SKM-1 (cell line): ENCODE measurements around the gene C1orf50.

ENCODE experiments used
- DNase-seq: peaks from one replicate; lab custom pipeline; 2025; ENCODE audit not compliant: unreplicated experiment; lab: John Stamatoyannopoulos, UW

Gene C1orf50

DNA sequence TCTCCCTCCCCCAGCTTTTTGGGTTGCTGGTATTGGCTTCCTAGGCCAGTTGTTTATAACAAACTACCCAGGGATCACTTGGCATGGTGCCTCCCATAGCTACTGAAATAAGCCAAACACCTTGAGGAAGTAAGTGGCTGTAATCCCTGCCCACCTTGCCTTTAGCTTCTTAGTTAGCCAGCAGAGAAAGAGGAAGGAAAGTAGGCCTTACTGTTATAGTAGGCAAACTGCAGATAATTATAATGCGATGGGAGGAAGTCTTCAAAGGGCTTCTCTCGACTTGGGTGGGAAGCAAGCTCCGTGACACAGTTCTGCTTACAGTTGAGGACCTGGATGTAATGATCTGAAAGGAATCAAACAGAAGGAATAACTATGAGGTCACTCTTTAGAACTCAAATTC lies 8.4 kb upstream of the C1orf50 start:
- peak; percentile 17 for DNase-seq

DNA sequence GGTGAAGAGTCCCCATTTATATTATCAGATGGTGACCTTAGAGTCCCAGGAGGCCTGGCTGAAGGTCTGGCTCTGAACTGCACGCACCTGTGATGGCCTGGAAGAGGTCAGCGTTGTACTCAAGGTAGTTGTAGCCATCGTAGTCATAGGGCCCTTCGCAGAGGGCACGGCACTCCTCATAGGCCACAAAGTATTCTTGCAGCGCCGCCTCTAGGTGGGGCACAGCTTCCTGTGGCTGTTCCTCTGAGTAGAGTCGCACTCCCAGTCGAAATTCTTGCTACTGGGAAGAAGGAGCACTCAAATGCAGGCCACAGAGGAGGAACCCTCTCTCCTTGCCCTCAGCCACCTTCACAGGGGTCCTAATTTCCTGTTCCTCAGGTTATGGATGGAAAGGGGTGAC lies 7.9 kb upstream of the C1orf50 start:
- DNase-seq = no peak

DNA sequence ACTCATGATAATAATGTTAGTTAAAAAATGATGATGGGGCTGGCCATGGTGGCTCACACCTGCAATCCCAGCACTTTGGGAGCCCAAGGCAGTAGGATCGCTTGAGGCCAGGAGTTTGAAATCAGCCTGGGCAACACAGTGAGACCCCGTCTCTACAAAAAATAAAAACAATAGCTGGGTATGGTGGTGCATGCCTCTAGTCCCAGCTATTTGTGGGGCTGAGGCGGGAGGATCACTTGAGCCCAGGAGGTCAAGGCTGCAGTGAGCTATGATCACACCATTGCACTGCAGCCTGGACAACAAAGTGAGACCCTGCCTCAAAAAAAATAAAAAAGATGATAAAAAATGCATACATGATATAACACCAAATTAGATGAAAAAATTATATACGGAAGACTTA lies 5.5 kb upstream of the C1orf50 start:
- DNase-seq = no peak

DNA sequence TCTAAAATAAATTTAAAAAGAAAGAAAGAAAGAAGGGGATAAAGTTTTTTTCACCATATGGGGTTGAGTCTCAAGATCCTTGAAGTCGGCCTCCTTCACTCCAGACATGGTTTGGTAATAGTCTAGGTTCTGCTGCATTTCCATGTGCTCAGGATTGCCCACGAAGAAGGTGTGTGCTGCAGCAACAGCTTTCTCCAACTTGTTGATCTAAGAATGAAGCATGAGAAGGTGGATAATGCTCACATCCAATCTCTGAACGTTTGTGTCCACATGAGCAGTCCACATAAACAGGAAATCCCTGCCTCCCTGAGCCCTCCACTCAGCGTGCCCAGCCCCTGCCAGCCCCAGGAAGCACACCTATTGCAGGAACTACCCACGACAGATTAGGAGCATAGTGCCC lies 4.8 kb upstream of the C1orf50 start:
- no peak for DNase-seq

DNA sequence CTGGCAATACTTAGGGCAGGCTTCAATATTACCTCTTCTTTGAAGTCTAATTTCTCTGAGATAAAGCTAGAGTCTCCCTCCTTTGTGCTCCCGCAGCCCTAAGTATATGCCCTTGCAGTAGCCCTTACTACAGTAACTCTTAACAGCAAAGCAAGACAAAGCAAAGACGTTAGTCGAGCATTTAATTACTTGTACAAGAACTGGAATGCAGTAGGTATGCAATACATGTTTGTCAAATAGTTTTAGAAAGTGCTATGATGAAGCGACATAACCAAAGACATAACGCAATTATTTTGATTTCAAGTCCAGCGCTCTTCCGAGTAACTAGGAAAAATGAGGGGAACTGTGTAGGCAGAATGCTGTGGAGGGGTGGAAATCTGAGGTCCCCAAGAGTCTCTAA lies 1.8 kb upstream of the C1orf50 start:
- no peak for DNase-seq

DNA sequence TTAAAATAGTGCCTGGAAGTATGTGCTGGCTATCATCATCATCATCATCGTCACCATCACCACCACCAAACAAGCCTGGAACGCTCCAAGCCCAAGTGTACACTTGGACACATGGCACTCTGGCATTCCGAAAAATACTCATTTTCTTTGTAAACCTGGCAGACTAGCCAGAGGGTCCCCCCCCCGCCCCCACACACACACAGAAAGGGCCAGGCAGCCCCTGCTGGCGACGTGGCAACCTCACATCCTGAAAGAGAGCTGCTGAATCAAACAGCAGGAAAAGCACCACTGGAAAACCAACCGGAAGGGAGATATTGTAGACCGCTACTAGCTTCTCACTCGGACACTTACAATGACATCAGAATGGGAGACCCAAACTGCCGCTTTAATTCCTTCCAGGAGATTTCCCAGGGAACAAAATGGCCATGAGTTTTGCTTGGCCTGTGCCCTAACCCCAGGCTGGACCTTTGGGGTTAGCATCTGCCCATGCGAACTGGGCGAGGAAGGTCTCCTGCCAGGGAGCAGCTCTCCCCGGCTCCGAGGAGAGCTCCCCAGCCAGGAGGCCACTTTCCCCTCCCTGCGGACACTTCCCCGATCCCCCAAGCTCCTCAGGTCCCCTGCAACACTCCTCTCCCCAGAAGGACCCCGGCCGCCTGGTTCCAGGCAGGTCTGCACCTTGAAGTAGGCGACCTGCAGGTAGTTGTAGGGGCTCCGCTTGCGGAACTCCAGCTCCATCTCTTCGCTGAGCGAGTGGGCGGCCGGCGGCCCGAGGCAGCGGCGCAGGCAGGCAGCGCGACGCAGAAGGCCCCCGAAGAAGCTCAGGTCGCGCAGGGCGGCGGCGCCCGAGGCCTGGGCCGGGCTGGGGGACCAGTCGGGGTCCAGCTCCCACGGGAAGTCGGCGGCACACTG lies 963 bp upstream of the C1orf50 start:
- DNase-seq = peak; percentile 12

DNA sequence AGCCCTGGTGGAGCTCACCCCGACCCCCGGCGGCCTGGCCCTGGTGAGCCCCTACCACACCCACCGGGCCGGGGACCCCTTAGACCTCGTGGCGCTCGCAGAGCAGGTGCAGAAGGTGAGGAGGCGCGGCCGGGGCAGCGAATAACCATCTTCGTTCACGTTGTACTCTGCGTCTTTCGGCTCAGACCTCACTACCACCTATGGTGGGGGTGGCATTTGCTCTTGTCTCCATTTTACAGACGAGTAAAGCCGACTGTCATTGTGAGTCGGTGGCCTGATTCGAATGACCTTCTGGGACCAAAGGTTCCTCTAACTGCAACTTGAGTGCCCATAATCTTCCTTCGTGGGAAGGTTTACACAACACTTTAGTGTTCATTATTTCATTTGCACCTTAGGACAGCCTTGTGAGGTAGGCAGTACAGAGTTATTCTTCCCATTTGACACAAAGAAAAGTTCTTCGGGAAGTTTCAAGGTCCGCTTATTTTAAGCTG lies 506 bp downstream of the C1orf50 start:
- no peak for DNase-seq

DNA sequence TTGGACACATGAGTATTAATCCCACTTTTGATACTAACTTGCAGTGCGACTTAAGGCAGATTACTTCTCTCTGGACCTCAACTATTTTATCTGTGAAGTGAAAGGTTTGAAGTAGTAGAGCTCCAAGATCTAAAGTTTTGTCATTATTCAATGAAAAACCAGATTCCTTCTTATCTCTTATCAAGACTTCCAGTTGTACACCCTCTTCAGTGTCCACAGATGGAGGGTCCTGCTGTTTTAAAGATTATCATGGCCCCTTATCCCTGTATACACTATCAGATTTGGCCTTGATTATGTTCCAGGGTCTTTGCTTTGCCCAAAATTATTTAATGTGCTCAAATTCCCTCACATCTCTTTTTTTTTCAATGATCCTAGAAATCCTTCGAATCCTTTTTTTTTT lies 1.1 kb downstream of the C1orf50 start:
- no peak for DNase-seq

DNA sequence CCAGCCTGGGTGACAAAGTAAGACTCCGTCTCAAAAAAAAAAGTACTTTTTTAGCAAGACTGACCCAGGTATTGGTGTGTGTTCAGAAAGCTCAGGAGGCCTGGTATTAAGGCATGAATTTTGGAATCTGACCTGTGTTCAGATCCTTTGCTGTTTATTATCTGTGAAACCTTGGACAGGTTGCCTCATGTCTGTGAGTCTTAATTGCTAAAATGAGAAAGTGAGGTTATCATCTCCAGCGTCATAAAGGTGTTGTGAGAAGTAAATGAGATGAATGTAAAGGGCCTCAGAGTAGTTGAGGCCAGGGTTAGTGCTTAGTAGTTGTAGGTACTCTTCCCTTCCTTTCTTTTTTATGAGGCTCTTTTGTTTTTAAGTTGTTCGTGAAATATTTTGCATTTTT lies 2.8 kb downstream of the C1orf50 start:
- DNase-seq = no peak

DNA sequence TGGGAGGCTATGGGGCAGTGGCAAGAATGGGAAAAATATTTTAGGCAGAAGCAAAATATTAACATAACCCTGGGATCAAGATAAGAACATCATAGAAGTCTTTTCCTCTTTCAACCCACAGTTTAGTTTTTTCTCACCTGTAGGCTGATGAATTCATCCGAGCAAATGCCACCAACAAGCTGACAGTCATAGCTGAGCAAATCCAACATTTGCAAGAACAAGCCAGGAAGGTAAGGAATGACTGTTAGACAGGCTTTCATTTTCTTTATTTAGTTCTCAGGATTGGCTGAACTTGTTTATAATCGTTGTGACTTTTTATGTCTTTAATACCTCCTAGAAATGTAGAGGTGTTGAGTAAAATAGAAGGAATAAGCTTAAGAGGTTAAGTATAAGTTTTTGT lies 6.4 kb downstream of the C1orf50 start:
- no peak for DNase-seq

DNA sequence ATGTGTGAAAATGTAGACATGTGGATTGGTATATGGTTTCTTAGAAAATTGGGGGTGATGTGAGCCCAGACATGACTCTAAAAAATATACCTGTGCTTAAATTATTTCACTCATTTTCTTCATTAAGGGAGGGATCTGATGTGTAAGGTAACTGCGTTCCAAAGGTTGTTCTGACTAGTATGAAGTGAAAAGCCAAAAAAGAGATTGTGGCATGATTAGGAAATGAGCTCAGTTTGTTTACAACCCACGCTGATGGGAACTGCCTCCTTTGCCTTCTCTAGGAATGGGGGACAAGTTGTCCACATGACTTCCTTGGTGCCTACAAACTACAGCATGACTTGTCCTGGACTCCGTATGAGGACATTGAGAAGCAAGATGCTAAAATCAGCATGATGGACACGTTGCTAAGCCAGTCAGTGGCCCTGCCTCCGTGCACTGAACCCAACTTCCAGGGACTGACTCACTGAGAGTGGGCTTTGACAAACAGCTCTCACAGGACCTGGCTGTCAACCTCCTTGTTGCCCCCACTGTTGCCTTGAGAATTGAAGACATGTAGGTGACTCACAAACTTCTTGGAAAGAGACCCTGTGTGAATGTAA lies 8.0 kb downstream of the C1orf50 start:
- DNase-seq = no peak

DNA sequence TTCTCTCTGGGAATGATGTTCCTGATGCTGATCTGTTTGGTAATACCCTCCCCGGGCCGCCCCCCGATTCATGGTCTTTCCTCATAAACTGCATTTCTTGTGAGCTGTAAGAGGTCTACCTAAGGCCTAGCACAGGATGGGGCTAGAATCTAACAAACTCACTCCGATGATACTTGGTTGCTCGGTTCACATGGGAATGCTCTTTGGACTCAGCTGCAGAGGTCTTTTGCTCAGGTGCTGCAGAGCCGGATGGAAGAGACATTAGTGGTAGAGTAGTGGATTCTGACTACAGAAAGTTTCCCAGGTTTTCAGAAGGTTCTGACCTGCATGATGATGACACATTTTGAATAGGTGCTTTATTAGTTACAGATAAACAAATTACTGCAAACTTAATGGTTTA lies 9.5 kb downstream of the C1orf50 start:
- DNase-seq = no peak

DNA sequence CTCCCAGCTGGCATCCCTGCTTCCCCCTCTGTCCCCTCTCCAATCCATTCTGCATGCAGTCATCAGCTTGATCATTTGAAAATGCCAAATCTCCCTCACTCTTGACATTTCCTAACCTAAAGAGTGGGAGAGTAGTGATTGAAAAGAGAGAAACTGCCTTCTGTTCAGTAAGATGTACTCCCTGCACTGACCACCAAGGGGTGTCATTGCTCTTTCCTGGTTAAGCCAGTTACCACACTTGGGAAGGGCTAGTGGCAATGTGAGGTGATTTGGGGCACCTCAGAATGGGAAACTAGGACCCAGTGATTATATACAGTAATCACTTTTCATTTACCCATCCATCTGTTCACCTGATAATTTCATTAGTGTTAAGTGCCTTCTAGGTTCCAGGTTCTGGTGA lies 10.8 kb downstream of the C1orf50 start:
- DNase-seq = peak; percentile 40

DNA sequence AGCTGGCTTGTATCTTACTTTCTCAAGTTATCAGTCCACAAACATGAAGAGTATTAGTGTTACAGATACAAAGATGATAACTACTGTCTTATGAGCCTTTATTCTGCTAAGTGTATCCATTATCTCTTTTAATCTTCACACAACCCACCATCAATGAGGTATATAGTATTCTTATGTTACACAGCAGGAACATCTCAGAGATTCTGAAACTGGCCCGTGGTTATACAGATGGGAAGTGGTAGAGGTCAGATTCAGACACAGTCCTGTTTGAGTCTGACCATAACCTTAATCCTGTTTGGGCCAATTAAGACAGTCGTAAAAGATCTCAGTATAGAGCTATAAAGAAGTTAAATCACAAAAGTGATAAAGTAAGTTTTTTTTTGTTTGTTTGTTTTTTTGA lies 12.7 kb downstream of the C1orf50 start:
- DNase-seq = no peak

DNA sequence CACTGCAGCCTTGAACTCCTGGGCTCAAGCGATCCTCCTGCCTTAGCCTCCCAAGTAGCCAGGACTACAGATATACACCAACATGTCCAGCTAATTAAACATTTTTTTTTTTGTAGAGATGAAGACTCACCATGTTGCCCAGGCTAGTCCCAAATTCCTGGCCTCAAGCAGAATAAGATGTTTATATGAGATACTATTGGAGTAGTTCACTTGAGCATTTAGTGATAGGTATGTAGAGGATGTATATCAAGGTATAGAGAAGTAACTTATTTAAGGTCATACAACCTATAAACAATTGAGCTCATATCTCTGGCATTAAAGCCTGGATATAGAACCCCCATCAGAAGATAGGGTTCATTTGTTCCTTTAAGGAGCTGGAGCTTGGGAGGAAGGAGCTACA lies 13.1 kb downstream of the C1orf50 start:
- no peak for DNase-seq

DNA sequence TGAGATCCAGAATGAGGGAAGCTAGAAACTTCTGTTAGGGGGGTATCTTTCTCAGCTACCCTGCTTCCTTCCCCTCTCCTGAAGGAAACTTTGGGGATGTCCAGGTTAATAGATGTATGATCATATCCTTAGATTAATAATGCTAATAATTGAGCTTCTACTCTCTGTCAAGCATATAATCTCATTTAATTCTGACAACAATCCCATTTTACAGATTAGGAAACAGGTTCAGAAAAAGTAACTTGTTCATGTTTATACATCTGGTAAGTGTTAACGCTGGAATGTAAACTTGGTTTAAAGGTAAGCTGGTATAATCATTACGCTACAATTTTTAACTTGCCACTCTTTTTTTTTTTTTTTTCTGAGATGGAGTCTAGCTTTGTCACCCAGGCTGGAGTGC lies 16.0 kb downstream of the C1orf50 start:
- DNase-seq = no peak

DNA sequence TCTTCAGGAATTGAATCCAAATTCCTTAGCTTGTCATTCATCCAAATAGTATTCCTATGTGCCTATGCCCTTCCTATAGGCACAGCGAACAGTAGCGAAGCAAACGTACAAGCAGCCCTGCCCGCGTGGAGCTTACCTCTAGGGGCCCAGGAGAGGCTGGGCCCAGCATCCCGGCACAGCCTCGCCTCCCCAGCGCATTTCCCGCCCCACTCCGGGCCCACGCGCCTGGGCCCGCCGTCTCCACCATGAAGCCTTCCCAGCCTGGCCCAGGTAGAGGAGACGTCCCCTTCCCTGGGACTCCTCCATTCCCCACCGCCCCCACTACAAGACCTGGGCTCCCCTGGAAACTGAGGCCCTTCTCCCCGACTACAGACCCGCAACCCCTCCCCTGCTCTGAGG lies 17.5 kb downstream of the C1orf50 start:
- DNase-seq = no peak

DNA sequence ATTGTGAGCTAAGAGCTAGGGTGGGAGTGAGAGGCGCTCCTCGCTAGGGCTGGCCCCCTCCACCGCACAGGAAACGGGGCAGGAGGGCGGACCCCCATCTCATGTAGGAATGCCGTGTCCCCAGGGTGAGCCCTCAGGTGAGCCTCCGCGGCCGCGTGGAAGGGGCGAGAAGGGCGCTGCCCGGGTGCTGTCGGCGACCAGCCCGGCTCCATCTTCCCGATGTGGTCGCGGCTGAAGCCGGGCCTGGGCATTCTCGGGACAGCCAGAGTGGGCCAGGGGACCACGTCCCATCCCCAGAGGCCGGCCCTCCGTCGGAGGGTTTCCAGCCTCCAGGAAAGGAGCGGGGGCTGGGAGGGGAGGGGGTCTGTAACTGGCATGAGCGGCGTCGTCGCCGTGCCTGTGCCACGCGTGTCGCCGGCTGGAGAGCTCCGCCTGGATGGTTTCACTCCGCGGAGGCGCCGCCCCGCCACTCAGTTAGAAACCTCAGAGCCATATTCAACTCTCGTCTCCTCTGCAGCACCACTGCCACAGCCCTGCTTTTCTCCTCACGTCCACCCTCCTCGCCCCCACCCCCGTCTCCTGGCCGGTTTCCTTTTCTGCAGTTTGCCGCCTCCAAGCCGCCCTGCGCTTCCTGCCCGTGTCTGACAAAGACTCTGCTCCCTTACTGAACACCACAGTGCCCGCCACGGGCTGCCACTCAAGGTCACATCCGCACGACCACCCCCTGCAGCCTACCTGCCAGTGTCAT lies 18.1 kb downstream of the C1orf50 start, which contains the start of gene TMEM269:
Gene TMEM269 (plus strand): TSS at position 46 of the 748 bp plus-strand sequence. CDS start 4,903 bp downstream, outside the sequence.
- DNase-seq = no peak

DNA sequence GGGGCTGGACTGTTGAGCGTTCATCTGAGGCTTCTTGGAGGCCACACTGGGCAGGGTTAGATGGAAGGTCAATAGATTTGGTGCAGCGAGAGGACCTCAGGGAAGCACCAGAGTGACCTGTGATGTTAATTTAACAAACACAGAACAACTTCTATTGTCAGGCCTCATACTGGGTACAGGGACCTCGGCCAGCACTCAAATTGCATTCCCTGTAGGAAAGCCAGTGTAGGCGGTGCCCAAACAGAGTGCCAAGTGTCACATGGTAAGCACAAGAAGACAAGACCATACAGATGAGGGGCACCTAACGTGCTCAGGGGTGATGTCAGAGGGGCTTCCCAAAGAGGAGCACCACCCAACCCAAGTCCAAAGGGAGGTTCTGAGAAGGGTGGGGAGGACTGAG lies 19.0 kb downstream of the C1orf50 start:
- DNase-seq = no peak

DNA sequence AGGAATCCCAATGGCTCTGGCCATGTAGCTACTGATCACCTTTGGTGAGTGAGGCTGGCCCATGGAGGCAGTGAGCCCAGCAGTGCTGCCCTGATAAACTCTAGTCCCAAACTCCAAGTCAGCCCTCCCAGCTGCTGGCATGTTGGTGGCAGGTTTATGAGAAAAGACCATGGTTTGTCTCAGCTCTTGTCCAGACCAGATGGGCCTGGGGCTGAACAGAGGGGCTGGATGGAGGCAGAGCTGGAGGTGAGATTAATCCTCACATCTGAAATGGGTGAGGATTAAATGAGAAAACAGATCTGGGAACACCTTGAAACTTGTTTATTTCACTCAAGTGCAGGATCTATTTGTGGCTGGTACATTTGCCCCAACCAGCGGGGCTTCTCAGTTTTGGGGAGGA lies 21.0 kb downstream of the C1orf50 start:
- no peak for DNase-seq

DNA sequence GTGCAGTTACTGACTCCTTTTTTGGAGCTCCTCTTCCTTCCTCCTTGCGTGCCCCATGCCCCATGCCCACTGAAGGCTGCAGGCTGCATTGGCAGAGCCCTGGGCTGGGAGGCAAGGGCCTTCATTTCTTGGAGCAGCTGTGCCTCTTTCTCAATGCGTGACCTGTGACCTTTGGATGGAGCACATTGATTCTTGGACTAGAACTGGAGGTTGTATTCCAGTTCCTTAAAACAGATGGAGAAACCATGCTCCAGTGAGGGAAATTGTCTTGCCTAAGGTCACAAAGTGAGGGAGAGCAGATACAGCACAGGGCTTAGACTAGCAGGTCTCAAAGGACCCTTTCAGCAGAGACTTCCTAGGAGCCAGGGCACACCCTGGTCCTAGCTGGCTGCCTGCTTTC lies 26.8 kb downstream of the C1orf50 start:
- DNase-seq = no peak

DNA sequence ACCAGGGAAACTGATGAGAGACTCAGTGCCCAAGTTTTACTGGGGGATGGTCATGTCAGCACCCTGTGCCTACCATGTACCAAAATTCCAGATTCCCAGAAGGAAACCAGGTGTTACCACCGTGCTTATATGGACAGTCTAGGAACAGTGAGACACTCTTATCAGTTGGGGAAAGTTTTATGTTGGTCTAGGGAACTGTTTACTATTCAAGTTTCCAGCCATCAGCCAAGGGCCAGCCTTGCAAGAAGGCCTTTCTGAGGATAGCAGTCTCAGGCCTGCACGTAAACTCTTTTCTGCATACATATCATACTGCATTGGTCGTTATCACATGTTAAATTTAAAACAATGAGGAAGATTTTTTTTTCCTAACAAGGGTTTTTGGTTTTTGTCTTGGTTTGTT lies 30.4 kb downstream of the C1orf50 start:
- no peak for DNase-seq
